OCI-M1 (cell line): ENCODE results near the gene IRF2BP2.

Experiments
- DNase-seq: peaks from one replicate; lab custom pipeline; 2025; lab: John Stamatoyannopoulos, UW

Gene IRF2BP2

DNA sequence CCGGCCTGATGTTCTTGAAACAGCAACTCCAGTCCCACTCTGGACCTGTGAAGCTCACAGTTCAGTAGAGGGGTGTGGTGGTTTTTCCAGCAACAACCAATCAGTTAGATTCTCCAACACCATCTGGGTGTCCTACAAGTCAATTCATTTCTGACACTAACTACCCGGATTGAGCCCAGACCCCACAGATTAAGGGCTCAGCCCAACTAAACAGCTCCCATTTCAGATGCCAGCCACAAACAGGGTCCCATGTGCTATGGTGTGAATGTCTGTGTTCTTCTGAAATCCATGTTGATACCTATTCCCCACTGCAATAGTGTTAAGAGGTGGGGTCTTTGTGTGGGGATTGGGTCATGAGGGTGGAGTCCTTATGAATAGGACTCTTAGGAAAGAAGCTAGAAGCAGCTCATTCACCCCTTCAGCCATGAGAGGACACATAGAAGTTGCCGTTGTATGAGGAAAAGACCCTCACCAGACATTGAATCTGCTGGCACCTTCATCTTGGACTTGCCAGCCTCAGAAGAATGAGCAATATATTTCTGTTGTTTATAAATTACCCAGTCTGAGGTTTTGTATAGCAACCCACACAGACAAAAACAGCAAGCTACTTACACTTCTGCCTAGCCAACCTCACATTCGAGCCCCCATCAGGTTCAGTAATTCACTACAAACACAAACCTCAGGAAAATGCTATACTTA, 53.6 kb downstream of the IRF2BP2 start:
- no peak for DNase-seq

DNA sequence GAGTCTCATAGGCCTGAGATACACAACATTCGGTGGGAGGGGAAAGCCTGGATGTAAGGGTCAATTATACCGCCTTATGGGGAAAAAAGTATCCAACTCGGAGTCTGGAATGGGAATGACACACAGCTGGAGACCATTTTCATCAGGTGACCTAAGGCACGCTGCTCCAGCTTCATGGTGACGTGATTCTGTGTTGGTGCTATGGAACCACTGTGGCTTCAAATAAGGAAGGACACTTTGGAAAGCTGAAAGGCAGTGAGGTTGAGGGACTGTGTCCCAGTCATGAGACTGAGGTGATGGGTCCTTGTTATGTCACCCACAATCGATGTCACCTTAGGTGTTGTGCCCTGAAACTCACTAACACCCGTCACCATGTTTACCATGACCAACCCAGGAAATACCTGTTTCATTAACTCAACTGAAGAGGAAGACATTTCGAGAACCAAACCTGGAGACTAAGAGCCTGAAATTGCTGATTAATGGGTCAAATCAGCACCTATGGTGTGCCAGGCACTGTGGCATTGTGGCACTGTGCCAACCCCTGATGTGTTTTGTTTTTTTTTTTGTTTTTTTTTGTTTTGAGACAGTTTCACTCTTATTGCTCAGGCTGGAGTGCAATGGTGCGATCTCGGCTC, 54.5 kb downstream of the IRF2BP2 start:
- DNase-seq: no peak

DNA sequence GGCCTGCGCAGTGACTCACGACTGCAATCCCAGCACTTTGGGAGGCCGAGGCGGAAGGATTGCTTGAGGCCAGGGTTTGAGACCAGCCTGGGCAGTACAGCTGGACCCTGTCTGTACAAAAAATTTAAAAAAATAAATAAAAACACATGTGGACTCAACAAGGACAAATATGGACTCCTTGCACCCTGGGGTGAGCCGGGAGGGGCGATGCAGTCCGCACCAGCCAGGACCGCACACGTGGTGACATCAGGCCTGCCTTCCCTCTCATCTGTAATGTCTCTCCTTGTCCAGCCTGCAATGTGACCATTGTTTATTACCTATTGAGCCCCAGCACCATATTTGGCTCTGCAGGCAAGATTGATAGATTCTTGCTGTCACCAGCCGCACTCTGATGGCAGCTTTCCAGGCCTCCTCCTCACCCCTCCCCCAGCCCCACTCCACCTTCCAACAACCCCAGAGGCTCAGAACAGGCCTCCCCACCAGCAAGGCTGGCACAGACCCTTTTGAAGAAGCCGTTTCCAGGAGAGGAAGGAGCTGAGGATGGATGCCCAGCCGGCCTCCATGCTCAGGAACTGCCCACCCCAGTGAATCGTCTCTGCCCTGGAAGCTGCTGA, 55.2 kb downstream of the IRF2BP2 start:
- DNase-seq: peak; percentile 64
